ENCODE results near the gene RPL36AL.
A peak's percentile ranks its signal among the peaks of the same experiment; 100 is the strongest.
"Not testable (repeated sequence)": the region's sequence is repeated elsewhere in the genome, so short reads cannot be mapped to it uniquely, and the experiment has no call there.

RPL36AL gene

DNA sequence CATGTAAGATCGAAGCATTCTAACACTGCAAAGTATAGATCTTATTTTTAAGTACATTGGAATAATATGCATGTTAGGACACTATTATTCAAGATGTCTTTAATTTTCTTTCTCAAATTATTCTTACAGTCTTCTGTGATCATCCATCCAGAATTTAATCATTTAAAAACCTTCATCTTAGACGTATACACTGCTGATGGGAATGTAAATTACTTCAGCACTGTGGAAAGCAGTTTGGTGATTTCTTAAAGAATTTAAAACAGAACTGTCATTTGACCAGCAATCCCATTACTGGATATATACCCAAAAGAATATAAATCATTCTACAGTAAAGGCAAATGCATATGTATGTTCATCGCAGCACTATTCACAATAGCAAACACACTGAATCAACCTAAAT, 31.0 kb downstream of the RPL36AL start:
- Histone ChIP-seq H3K27ac (ENCODE audit: insufficient read depth, low read depth, low read length, poor library complexity, severe bottlenecking) (no peak overlapping the region), H3K36me3 (ENCODE audit: control insufficient read depth, insufficient read depth, low read length) (peaks cover 2% of the 10 kb centered on the region), H3K27me3 (ENCODE audit: control insufficient read depth, insufficient read depth, low read length, poor library complexity, severe bottlenecking) (no peaks in the 10 kb centered on the region), H3K4me3 (ENCODE audit: insufficient read depth, low read depth, low read length) (no peak overlapping the region), H3K4me1 (ENCODE audit: control insufficient read depth, insufficient read depth, low read length) (no peaks in the 10 kb centered on the region), H3K9me3 (ENCODE audit: control insufficient read depth, low read length) (no peaks in the 10 kb centered on the region)
- WGBS, 2 experiments: 80 to 94% methylated on average over 2 of the region's 3 CpGs

DNA sequence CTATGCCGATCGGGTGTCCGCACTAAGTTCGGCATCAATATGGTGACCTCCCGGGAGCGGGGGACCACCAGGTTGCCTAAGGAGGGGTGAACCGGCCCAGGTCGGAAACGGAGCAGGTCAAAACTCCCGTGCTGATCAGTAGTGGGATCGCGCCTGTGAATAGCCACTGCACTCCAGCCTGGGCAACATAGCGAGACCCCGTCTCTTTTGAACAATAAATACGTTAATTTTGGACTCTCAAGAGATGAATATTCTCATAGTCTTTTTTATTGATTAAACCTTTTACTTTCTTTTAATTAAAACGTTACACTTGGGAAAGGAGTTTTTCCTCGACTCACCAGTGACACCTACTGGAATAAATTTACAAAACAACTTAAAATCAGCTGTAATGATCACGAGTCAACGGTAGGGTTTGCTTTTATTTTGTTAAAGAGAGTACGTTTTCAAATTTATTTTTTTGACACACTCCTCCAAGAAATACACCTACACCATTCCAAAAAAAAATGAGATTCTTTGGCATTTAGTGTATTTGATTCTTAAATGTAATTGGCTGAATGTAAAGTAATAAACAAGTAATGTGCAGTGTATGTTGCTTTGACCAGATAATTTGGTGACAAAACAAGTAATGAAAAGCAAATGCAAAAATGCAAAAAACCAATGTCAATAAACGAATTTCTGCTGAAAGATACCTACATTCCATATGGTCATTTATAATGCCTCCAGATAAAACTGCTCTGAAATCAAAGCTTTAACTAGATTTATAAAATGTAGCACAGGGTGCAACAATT, 33.6 kb downstream of the RPL36AL start:
- Histone ChIP-seq H3K4me3 (ENCODE audit: insufficient read depth, low read depth, low read length) (peak overlapping the region; percentile 30), H3K27ac (ENCODE audit: insufficient read depth, low read depth, low read length, poor library complexity, severe bottlenecking) (peak overlapping the region; percentile 88), H3K36me3 (ENCODE audit: control insufficient read depth, insufficient read depth, low read length) (peaks cover 24% of the 10 kb centered on the region), H3K27me3 (ENCODE audit: control insufficient read depth, insufficient read depth, low read length, poor library complexity, severe bottlenecking) (no peaks in the 10 kb centered on the region), H3K4me1 (ENCODE audit: control insufficient read depth, insufficient read depth, low read length) (peaks cover 7% of the 10 kb centered on the region), H3K9me3 (ENCODE audit: control insufficient read depth, low read length) (no peaks in the 10 kb centered on the region)
- WGBS, 2 experiments: 0 to 3% methylated on average over 3 to 7 of the region's 21 CpGs

DNA sequence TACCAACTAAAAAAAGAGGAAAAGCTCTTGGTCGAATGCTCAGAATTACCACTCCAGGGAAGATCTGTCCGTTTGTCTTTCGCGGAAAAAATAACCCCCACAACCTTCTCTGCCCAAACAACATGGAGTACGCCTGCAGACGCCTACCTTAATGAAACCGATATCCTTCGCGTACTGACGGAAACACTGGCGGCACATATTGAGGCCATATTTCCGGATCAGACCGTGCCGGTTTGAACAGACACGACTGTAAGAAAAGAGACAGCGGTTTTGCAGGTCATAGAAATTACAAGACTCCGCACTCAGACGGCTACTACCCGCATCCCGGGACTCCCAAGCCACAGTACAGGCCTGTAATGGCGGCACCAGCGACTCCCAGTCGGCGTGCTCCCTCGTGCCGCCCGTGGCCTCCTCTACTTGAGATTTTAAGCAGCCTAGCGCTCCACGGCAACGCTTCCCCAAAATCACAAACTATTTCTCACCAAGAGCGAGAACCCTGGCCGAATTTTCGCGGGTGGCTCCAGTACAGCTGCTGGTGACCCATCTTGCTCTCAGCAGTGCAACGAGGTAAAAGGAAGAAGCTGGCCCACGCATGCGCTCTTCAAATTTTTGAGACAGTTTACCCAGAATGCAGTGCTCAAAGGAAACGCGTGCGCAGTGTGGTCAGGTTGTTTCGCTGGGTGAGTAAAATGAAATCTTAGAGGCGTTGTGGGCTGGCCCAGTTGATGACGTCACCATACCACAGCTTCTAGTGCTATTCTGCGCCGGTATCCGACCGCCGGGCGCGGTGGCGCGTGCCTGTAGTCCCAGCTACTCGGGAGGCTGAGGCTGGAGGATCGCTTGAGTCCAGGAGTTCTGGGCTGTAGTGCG, 34.4 kb downstream of the RPL36AL start, which contains the start of gene RPS29:
Gene RPS29, minus strand, starts transcription at position 578 of the 870 bp plus-strand sequence. Its CDS starts 34 bp downstream, at position 544.
- Histone ChIP-seq H3K36me3 (ENCODE audit: control insufficient read depth, insufficient read depth, low read length) (peaks cover 24% of the 10 kb centered on the region), H3K4me3 (ENCODE audit: insufficient read depth, low read depth, low read length) (peak within 1 kb of the TSS; percentile 99), H3K4me1 (ENCODE audit: control insufficient read depth, insufficient read depth, low read length) (peaks cover 7% of the 10 kb centered on the region), H3K27me3 (ENCODE audit: control insufficient read depth, insufficient read depth, low read length, poor library complexity, severe bottlenecking) (no peaks in the 10 kb centered on the region), H3K9me3 (ENCODE audit: control insufficient read depth, low read length) (no peaks in the 10 kb centered on the region), H3K27ac (ENCODE audit: insufficient read depth, low read depth, low read length, poor library complexity, severe bottlenecking) (peak within 1 kb of the TSS; percentile 88)
- 0% methylated on average over 52 of the region's 55 CpGs for WGBS, 2 experiments

DNA sequence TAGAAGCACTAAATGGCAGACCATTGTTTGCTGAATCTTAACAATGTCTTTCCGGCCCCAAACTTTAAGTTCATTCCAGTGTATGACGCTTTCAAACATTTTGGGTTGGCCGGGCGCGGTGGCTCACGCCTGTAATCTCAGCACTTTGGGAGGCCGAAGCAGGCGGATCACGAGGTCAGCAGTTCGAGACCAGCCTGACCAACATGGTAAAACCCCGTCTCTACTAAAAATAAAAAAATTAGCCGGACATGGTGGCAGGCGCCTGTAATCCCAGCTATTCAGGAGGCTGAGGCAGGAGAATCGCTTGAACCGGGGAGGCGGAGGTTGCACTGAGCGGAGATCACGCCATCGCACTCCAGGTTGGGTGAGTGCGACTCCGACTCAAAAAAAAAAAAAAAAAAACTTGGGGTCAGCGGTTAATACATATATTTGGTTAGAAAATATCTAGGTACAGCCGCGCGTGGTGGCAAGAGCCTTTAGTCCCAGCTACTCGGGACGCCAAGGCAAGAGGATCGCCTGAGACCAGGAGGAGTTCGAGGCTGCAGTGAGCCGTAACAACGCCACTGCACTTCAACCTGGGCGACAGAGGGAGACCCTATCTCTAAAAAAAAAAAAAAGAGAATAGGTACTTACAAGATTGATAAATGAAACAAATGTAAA, 35.3 kb downstream of the RPL36AL start:
- not testable (repeated sequence) for H3K27ac ChIP-seq (ENCODE audit: insufficient read depth, low read depth, low read length, poor library complexity, severe bottlenecking); H3K27me3 ChIP-seq (ENCODE audit: control insufficient read depth, insufficient read depth, low read length, poor library complexity, severe bottlenecking); H3K9me3 ChIP-seq (ENCODE audit: control insufficient read depth, low read length); H3K4me1 ChIP-seq (ENCODE audit: control insufficient read depth, insufficient read depth, low read length)
- 5 to 7% methylated on average over 31 to 32 of the region's 32 CpGs for WGBS, 2 experiments
- Histone ChIP-seq H3K36me3 (ENCODE audit: control insufficient read depth, insufficient read depth, low read length) (peaks cover 24% of the 10 kb centered on the region), H3K4me3 (ENCODE audit: insufficient read depth, low read depth, low read length) (peak overlapping the region; percentile 99)

DNA sequence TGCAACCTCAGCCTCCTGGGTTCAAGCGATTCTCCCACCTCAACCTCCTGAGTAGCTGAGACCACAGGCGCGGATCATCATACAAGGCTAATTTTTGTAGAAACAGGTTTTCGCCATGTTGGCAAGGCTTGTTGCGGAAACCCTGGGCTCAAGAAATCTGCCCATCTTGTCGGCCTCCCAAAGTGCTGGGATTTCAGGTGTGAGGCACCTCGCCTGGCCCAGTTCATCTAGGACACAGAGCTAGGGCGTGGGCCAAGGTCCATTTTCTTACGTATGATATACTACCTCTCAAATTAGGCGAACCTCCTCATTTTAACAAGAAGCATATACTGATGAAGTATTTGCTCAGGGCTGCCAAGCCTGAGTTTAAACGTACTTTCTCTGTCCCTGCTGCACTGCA, 36.4 kb downstream of the RPL36AL start:
- Histone ChIP-seq H3K4me3 (ENCODE audit: insufficient read depth, low read depth, low read length) (peak overlapping the region; percentile 99), H3K27me3 (ENCODE audit: control insufficient read depth, insufficient read depth, low read length, poor library complexity, severe bottlenecking) (no peaks in the 10 kb centered on the region), H3K9me3 (ENCODE audit: control insufficient read depth, low read length) (no peaks in the 10 kb centered on the region), H3K27ac (ENCODE audit: insufficient read depth, low read depth, low read length, poor library complexity, severe bottlenecking) (no peak overlapping the region), H3K4me1 (ENCODE audit: control insufficient read depth, insufficient read depth, low read length) (peaks cover 7% of the 10 kb centered on the region), H3K36me3 (ENCODE audit: control insufficient read depth, insufficient read depth, low read length) (peaks cover 24% of the 10 kb centered on the region)
- 86 to 91% methylated on average over 11 of the region's 11 CpGs for WGBS, 2 experiments

DNA sequence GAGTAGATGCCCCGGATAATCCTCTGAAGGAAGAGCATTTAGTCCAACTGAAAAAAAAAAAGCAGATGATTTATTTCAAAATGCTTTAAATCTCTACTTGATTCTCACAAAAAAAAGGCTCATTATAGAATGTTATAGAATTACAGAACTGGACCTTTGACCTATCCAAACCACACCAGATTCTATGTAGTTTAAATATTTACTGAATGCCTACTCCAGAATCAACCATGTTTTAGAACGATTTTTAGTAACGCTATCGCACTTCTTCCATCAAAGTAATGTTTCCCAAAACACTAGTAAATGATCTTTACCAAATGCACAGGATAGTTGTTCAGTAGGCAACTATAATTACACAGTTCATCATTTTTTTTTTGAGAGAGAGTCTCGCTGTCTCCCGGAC, 36.8 kb downstream of the RPL36AL start:
- Histone ChIP-seq H3K36me3 (ENCODE audit: control insufficient read depth, insufficient read depth, low read length) (peaks cover 24% of the 10 kb centered on the region), H3K4me3 (ENCODE audit: insufficient read depth, low read depth, low read length) (peak overlapping the region; percentile 4), H3K4me1 (ENCODE audit: control insufficient read depth, insufficient read depth, low read length) (peaks cover 7% of the 10 kb centered on the region), H3K27me3 (ENCODE audit: control insufficient read depth, insufficient read depth, low read length, poor library complexity, severe bottlenecking) (no peaks in the 10 kb centered on the region), H3K9me3 (ENCODE audit: control insufficient read depth, low read length) (no peaks in the 10 kb centered on the region), H3K27ac (ENCODE audit: insufficient read depth, low read depth, low read length, poor library complexity, severe bottlenecking) (no peak overlapping the region)
- 91 to 95% methylated on average over 5 to 6 of the region's 6 CpGs for WGBS, 2 experiments

DNA sequence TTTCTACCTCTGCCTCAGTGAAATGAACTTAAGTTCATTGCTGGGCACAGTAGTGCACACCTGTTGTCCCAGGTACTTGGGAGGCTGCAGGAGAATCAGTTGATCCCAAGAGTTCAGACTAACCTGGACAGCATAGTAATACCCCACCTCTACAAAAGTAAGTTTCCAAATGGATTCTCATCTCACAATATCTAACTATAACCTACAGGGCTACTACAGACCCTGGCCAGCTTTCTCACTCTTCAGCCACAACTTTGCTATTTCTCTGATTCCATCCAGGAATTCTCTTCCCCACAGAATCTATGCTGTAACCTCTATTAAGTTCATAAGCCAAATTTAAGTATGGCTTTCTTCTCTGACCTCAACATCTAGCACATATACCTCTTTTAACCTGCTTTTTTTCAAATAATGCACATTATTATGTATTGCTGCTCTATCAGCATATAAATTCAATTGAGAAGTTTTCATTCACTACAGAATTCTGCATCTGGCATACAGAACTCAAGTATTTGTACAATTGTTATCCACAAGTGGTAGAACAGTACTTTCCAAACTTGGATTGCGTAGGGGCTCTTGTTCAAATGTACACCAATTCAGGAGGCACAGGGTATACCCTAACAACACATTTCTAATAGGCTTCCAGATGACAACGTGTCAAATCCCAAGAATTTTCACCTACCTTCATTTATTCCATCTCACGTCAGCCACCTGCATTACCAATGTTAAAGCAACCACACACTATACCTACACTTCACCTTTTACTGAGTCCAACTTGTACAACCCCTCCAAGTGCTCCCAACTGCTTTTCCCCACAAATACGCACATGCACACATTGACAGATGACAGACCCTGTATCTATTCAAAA, 38.1 kb downstream of the RPL36AL start:
- 91 to 93% methylated on average over 3 of the region's 4 CpGs for WGBS, 2 experiments
- Histone ChIP-seq H3K4me3 (ENCODE audit: insufficient read depth, low read depth, low read length) (no peak overlapping the region), H3K36me3 (ENCODE audit: control insufficient read depth, insufficient read depth, low read length) (peaks cover 28% of the 10 kb centered on the region), H3K4me1 (ENCODE audit: control insufficient read depth, insufficient read depth, low read length) (peaks cover 7% of the 10 kb centered on the region), H3K27me3 (ENCODE audit: control insufficient read depth, insufficient read depth, low read length, poor library complexity, severe bottlenecking) (no peaks in the 10 kb centered on the region), H3K27ac (ENCODE audit: insufficient read depth, low read depth, low read length, poor library complexity, severe bottlenecking) (peak overlapping the region; percentile 23), H3K9me3 (ENCODE audit: control insufficient read depth, low read length) (no peaks in the 10 kb centered on the region)

DNA sequence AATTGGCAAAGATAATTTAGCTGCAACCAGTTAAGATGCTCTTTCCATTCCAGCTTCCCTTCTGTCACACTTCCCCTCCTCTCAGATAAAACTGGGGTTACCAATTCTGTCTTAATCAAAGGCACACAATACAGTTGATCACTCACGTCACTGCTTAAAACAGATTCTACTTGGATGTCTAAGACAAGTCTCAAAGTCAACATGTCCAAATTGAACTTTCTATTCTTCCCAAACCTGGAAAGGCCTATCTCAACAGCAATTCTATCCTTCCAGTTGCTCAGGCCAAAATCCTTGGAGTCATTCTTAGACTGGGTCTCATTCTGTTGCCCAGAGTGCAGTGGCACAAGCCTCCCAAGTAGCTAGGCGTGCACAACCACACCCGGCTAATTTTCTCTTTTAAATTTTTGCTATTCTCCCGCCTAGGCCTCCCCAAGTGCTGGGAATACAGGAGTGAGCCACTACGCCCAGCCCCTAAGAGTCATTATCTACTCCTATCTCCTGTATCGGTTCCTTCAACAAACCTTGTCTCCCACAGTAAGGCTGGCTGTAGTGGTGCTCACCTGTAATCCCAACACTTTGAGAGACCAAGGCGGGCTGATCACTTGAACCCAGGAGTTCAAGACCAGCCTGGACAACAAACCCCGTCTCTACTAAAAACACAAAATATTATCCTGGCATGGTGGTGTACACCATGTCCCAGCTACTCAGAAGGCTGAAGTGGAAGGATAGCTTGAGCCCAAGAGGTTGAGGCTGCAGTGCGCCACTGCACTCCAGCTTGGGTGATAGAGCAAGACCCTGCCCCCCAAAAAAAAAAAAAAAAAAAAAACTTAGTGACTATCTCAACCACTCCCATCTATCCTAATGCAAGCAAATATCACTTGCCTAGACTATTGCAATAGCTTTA, 39.0 kb downstream of the RPL36AL start:
- Histone ChIP-seq H3K27ac (ENCODE audit: insufficient read depth, low read depth, low read length, poor library complexity, severe bottlenecking) (no peak overlapping the region), H3K4me3 (ENCODE audit: insufficient read depth, low read depth, low read length) (no peak overlapping the region), H3K27me3 (ENCODE audit: control insufficient read depth, insufficient read depth, low read length, poor library complexity, severe bottlenecking) (no peaks in the 10 kb centered on the region), H3K9me3 (ENCODE audit: control insufficient read depth, low read length) (no peaks in the 10 kb centered on the region), H3K4me1 (ENCODE audit: control insufficient read depth, insufficient read depth, low read length) (peaks cover 7% of the 10 kb centered on the region), H3K36me3 (ENCODE audit: control insufficient read depth, insufficient read depth, low read length) (peaks cover 29% of the 10 kb centered on the region)
- 95% methylated on average over 9 of the region's 9 CpGs for WGBS, 2 experiments

DNA sequence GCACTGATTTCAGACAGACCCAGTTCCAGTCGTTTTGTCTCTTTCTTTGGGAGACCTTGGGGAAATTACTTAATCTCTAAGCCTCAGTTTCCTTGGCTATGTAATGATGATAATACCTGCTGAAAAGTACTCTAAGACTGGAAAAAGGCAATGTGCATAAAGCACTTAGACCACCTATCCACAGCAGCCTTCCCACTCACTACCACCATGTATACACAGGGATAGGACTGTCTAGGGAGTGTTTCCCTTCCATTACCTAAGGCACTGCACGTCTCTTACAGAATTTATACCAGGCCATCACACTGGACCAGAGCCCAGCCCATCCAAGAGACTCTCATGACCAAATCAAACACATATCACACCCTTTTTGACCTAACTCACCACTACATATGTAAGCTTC, 40.6 kb downstream of the RPL36AL start:
- 93 to 98% methylated on average over 2 of the region's 2 CpGs for WGBS, 2 experiments
- Histone ChIP-seq H3K4me1 (ENCODE audit: control insufficient read depth, insufficient read depth, low read length) (peaks cover 7% of the 10 kb centered on the region), H3K9me3 (ENCODE audit: control insufficient read depth, low read length) (no peaks in the 10 kb centered on the region), H3K36me3 (ENCODE audit: control insufficient read depth, insufficient read depth, low read length) (peaks cover 29% of the 10 kb centered on the region), H3K4me3 (ENCODE audit: insufficient read depth, low read depth, low read length) (no peak overlapping the region), H3K27me3 (ENCODE audit: control insufficient read depth, insufficient read depth, low read length, poor library complexity, severe bottlenecking) (no peaks in the 10 kb centered on the region), H3K27ac (ENCODE audit: insufficient read depth, low read depth, low read length, poor library complexity, severe bottlenecking) (no peak overlapping the region)
